ENCODE data around the gene GDF2. TPM values are rescaled to one million over a fixed set of nuclear protein-coding genes. Genes with fewer than 3 reads are reported as not detected.

The GDF2 gene
- total RNA-seq, 2 experiments from 2014 or later: not detected

- CTCF ChIA-PET: interaction anchor here (0.5 kb wide), 1 partner anchor 20 kb away, joined by 3 read pairs; no protein-coding TSS in a partner anchor
- H3K4me3 Mint-ChIP-seq: no peak overlapping the region
- POLR2A ChIA-PET: no interaction called here
- H3K27me3 Mint-ChIP-seq: peaks cover under 1% of the 10 kb centered on the region
- H3K9me3 Mint-ChIP-seq (ENCODE audit: low read depth): no peaks in the 10 kb centered on the region
- intact Hi-C loops (cut with DNase I, micrococcal nuclease): no loop called here
- no peaks in the 10 kb centered on the region for H3K36me3 Mint-ChIP-seq (ENCODE audit: low read depth)
- H3K4me1 Mint-ChIP-seq: peaks cover 3% of the 10 kb centered on the region
- DNase-seq (no peak), ATAC-seq (no peak)
- no peak overlapping the region for H3K27ac Mint-ChIP-seq
Observed at GRCh38 chr10:47294501-47294900, 27.8 kb upstream of the GDF2 start.

GRCh38 chr10:47295411-47295810 lies 26.8 kb upstream of the GDF2 start:
- Mint-ChIP-seq H3K4me1 (peaks cover 7% of the 10 kb centered on the region), H3K4me3 (no peak overlapping the region), H3K9me3 (ENCODE audit: low read depth) (no peaks in the 10 kb centered on the region), H3K27ac (no peak overlapping the region), H3K36me3 (ENCODE audit: low read depth) (no peaks in the 10 kb centered on the region), H3K27me3 (peaks cover 4% of the 10 kb centered on the region)
- intact Hi-C loops (cut with DNase I, micrococcal nuclease): no loop called here
- POLR2A ChIA-PET: no interaction called here
- CTCF ChIA-PET: interaction anchor here (3.6 kb wide), 1 partner anchor 17 kb away, joined by 11 read pairs; no protein-coding TSS in a partner anchor
- DNase-seq (no peak), ATAC-seq (no peak)

GRCh38 chr10:47296156-47296894 lies 25.9 kb upstream of the GDF2 start:
- Mint-ChIP-seq H3K4me1 (peaks cover 10% of the 10 kb centered on the region), H3K4me3 (no peak overlapping the region), H3K27ac (no peak overlapping the region), H3K36me3 (ENCODE audit: low read depth) (no peaks in the 10 kb centered on the region), H3K27me3 (peaks cover 8% of the 10 kb centered on the region), H3K9me3 (ENCODE audit: low read depth) (no peaks in the 10 kb centered on the region)
- ChIA-PET CTCF (interaction anchor here (1.5 to 3.6 kb wide), 2 partner anchors 16 to 249 kb away, joined by 6 to 11 read pairs; no protein-coding TSS in a partner anchor), POLR2A (no interaction called here)
- no peak for DNase-seq
- intact Hi-C loops (cut with DNase I, micrococcal nuclease): no loop called here
- no peak for ATAC-seq

GRCh38 chr10:47296941-47297340 lies 25.3 kb upstream of the GDF2 start:
- Mint-ChIP-seq H3K27ac (no peak overlapping the region), H3K27me3 (peaks cover 8% of the 10 kb centered on the region), H3K4me1 (peaks cover 10% of the 10 kb centered on the region), H3K9me3 (ENCODE audit: low read depth) (no peaks in the 10 kb centered on the region), H3K4me3 (no peak overlapping the region), H3K36me3 (ENCODE audit: low read depth) (no peaks in the 10 kb centered on the region)
- intact Hi-C loops (cut with DNase I, micrococcal nuclease): no loop called here
- DNase-seq (no peak), ATAC-seq (no peak)
- ChIA-PET CTCF (interaction anchor here (0.7 to 3.6 kb wide), 3 partner anchors 15 to 249 kb away, joined by 3 to 11 read pairs (median 6); no protein-coding TSS in a partner anchor), POLR2A (no interaction called here)

- ChIA-PET POLR2A (interaction anchor here (0.7 kb wide), 1 partner anchor 12 kb away, joined by 3 read pairs; no protein-coding TSS in a partner anchor), CTCF (interaction anchor here (0.8 to 3.6 kb wide), 6 partner anchors 11 to 273 kb away, joined by 3 to 11 read pairs (median 5); no protein-coding TSS in a partner anchor)
- no peak overlapping the region for H3K4me3 Mint-ChIP-seq
- ATAC-seq: no peak
- no peaks in the 10 kb centered on the region for H3K36me3 Mint-ChIP-seq (ENCODE audit: low read depth)
- peaks cover 8% of the 10 kb centered on the region for H3K27me3 Mint-ChIP-seq
- intact Hi-C loops (cut with DNase I, micrococcal nuclease): no loop called here
- H3K27ac Mint-ChIP-seq: no peak overlapping the region
- no peak for DNase-seq
- H3K4me1 Mint-ChIP-seq: peaks cover 13% of the 10 kb centered on the region
- no peaks in the 10 kb centered on the region for H3K9me3 Mint-ChIP-seq (ENCODE audit: low read depth)
Observed at GRCh38 chr10:47297866-47298540, 24.3 kb upstream of the GDF2 start.

- ATAC-seq: no peak
- peaks cover 8% of the 10 kb centered on the region for H3K27me3 Mint-ChIP-seq
- peaks cover 13% of the 10 kb centered on the region for H3K4me1 Mint-ChIP-seq
- no peak overlapping the region for H3K27ac Mint-ChIP-seq
- ChIA-PET CTCF (interaction anchor here (0.8 to 3.6 kb wide), 3 partner anchors 12 to 76 kb away, joined by 3 to 11 read pairs (median 4); no protein-coding TSS in a partner anchor), POLR2A (interaction anchor here (0.7 kb wide), 1 partner anchor 13 kb away, joined by 3 read pairs; no protein-coding TSS in a partner anchor)
- no peaks in the 10 kb centered on the region for H3K36me3 Mint-ChIP-seq (ENCODE audit: low read depth)
- intact Hi-C loops (cut with DNase I, micrococcal nuclease): no loop called here
- DNase-seq: no peak
- H3K4me3 Mint-ChIP-seq: no peak overlapping the region
- H3K9me3 Mint-ChIP-seq (ENCODE audit: low read depth): no peaks in the 10 kb centered on the region
Observed at GRCh38 chr10:47298715-47299114, 23.5 kb upstream of the GDF2 start.

GRCh38 chr10:47299611-47300428 lies 22.4 kb upstream of the GDF2 start, which contains the start of gene GDF10:
TSS of gene GDF10 (plus strand) at chr10:47300197. CDS start at chr10:47300652, 455 bp downstream.
- Mint-ChIP-seq H3K4me1 (peaks cover 13% of the 10 kb centered on the region), H3K9me3 (ENCODE audit: low read depth) (no peaks in the 10 kb centered on the region), H3K27me3 (peaks cover 8% of the 10 kb centered on the region), H3K4me3 (peak within 1 kb of the TSS; percentile 60), H3K36me3 (ENCODE audit: low read depth) (no peaks in the 10 kb centered on the region), H3K27ac (peak within 1 kb of the TSS; percentile 16)
- ChIA-PET CTCF (interaction anchor here (0.6 to 0.7 kb wide), 3 partner anchors 21 to 252 kb away, joined by 3 read pairs; no protein-coding TSS in a partner anchor), POLR2A (no interaction called here)
- DNase-seq (peak; percentile 49), ATAC-seq (peak; percentile 47)
- intact Hi-C loops (cut with DNase I, micrococcal nuclease): loop anchor here in 1 of 2 experiments (10.0 kb wide), 1 partner anchor 95 kb away; no protein-coding TSS in a partner anchor

- Mint-ChIP-seq H3K36me3 (ENCODE audit: low read depth) (no peaks in the 10 kb centered on the region), H3K9me3 (ENCODE audit: low read depth) (no peaks in the 10 kb centered on the region), H3K4me3 (peak overlapping the region; percentile 60), H3K27ac (no peak overlapping the region), H3K27me3 (peaks cover 8% of the 10 kb centered on the region), H3K4me1 (peaks cover 13% of the 10 kb centered on the region)
- ATAC-seq (peak; percentile 10), DNase-seq (no peak)
- ChIA-PET CTCF (interaction anchor here (0.7 to 1.4 kb wide), 3 partner anchors 11 to 82 kb away, joined by 3 read pairs; no protein-coding TSS in a partner anchor), POLR2A (no interaction called here)
- intact Hi-C loops (cut with DNase I, micrococcal nuclease): loop anchor here in 1 of 2 experiments (10.0 kb wide), 1 partner anchor 96 kb away; no protein-coding TSS in a partner anchor
Observed at GRCh38 chr10:47300429-47300931, 21.8 kb upstream of the GDF2 start.

- no peak overlapping the region for H3K4me3 Mint-ChIP-seq
- H3K27me3 Mint-ChIP-seq: peaks cover 8% of the 10 kb centered on the region
- H3K27ac Mint-ChIP-seq: no peak overlapping the region
- DNase-seq (no peak), ATAC-seq (no peak)
- no peaks in the 10 kb centered on the region for H3K9me3 Mint-ChIP-seq (ENCODE audit: low read depth)
- POLR2A ChIA-PET: no interaction called here
- CTCF ChIA-PET: interaction anchor here (0.8 to 1.4 kb wide), 2 partner anchors 10 to 277 kb away, joined by 3 read pairs; no protein-coding TSS in a partner anchor
- intact Hi-C loops (cut with DNase I, micrococcal nuclease): loop anchor here in 1 of 2 experiments (10.0 kb wide), 1 partner anchor 97 kb away; no protein-coding TSS in a partner anchor
- H3K4me1 Mint-ChIP-seq: peaks cover 19% of the 10 kb centered on the region
- H3K36me3 Mint-ChIP-seq (ENCODE audit: low read depth): no peaks in the 10 kb centered on the region
Observed at GRCh38 chr10:47301833-47302232, 20.4 kb upstream of the GDF2 start.

GRCh38 chr10:47303105-47303504 lies 19.1 kb upstream of the GDF2 start:
- Mint-ChIP-seq H3K4me3 (no peak overlapping the region), H3K27ac (no peak overlapping the region), H3K4me1 (peaks cover 24% of the 10 kb centered on the region), H3K27me3 (peaks cover 8% of the 10 kb centered on the region), H3K9me3 (ENCODE audit: low read depth) (no peaks in the 10 kb centered on the region), H3K36me3 (ENCODE audit: low read depth) (no peaks in the 10 kb centered on the region)
- CTCF ChIA-PET: interaction anchor here (0.8 to 1.5 kb wide), 3 partner anchors 10 to 301 kb away, joined by 3 to 10 read pairs (median 4); no protein-coding TSS in a partner anchor
- DNase-seq: no peak
- intact Hi-C loops (cut with DNase I, micrococcal nuclease): loop anchor here in 1 of 2 experiments (10.0 kb wide), 1 partner anchor 98 kb away; no protein-coding TSS in a partner anchor
- ATAC-seq: no peak
- POLR2A ChIA-PET: no interaction called here

All from activated CD4-positive, alpha-beta T cell treated with anti-CD3 and anti-CD28 coated beads for 36 hours (primary cell).